ENCODE results near the gene DPM2. TPM values are rescaled to one million over a fixed set of nuclear protein-coding genes. Genes with fewer than 3 reads are reported as not detected.

Gene DPM2
- polyA plus RNA-seq, 6 donors from 2014 or later = 46.3 to 78.7 (median 54.2) TPM

- H3K27ac Mint-ChIP-seq = peak overlapping the region in 5 of 6 donors; percentile 33 to 90 (median 87)
- H3K4me1 Mint-ChIP-seq = peaks cover 21 to 49% (median 37%) of the 10 kb centered on the region in 3 donors
- H3K4me3 Mint-ChIP-seq = peak overlapping the region; percentile 82 to 93 (median 85)
- no peaks in the 10 kb centered on the region for H3K27me3 Mint-ChIP-seq
- H3K9me3 Mint-ChIP-seq = peaks cover 0 to 7% (median 6%) of the 10 kb centered on the region in 7 donors
- peak in 1 of 2 donors; percentile 8 for ATAC-seq (ENCODE audit: low read depth in 2 of 2)
- DNase-seq = no peak
- H3K36me3 Mint-ChIP-seq = peaks cover 20 to 25% of the 10 kb centered on the region in 2 donors
Measured at GRCh38 chr9:127898433-127899127, 39.1 kb downstream of the DPM2 start.

GRCh38 chr9:127897193-127897692, 40.4 kb downstream of the DPM2 start:
- H3K36me3 Mint-ChIP-seq = peaks cover 32 to 35% of the 10 kb centered on the region in 2 donors
- ATAC-seq (ENCODE audit: low read depth in 2 of 2) = peak; percentile 14 to 17

GRCh38 chr9:127896395-127897192, 41.1 kb downstream of the DPM2 start:
- Mint-ChIP-seq H3K4me1 (peaks cover 18 to 34% (median 27%) of the 10 kb centered on the region in 3 donors), H3K27ac (peak overlapping the region in 2 of 6 donors; percentile 53 to 58), H3K27me3 (no peaks in the 10 kb centered on the region), H3K36me3 (peaks cover 33 to 37% of the 10 kb centered on the region in 2 donors), H3K4me3 (peak overlapping the region in 3 of 8 donors; percentile 3 to 82 (median 25)), H3K9me3 (peaks cover 0 to 19% (median 8%) of the 10 kb centered on the region in 7 donors)
- DNase-seq = no peak
- no peak for ATAC-seq (ENCODE audit: low read depth in 2 of 2)

More at GRCh38 chr9:127897193-127897692, 40.4 kb downstream of the DPM2 start:
- Mint-ChIP-seq H3K27ac (peak overlapping the region in 3 of 6 donors; percentile 19 to 87 (median 21)), H3K9me3 (peaks cover 0 to 19% (median 8%) of the 10 kb centered on the region in 7 donors), H3K4me3 (peak overlapping the region in 7 of 8 donors; percentile 41 to 90 (median 82)), H3K4me1 (peaks cover 17 to 41% (median 29%) of the 10 kb centered on the region in 3 donors), H3K27me3 (no peaks in the 10 kb centered on the region)
- DNase-seq = peak; percentile 16

GRCh38 chr9:127895811-127896210, 41.8 kb downstream of the DPM2 start:
- Mint-ChIP-seq H3K9me3 (peaks cover 0 to 19% (median 8%) of the 10 kb centered on the region in 7 donors), H3K4me1 (peaks cover 17 to 32% (median 26%) of the 10 kb centered on the region in 3 donors), H3K27me3 (no peaks in the 10 kb centered on the region), H3K27ac (no peak overlapping the region), H3K4me3 (peak overlapping the region in 4 of 8 donors; percentile 25 to 69 (median 43)), H3K36me3 (peaks cover 33 to 43% of the 10 kb centered on the region in 2 donors)
- DNase-seq (no peak), ATAC-seq (ENCODE audit: low read depth in 2 of 2) (no peak)

GRCh38 chr9:127893392-127893791, 44.3 kb downstream of the DPM2 start:
- no peak for DNase-seq
- Mint-ChIP-seq H3K4me3 (no peak overlapping the region), H3K27ac (peak overlapping the region in 2 of 6 donors; percentile 33 to 41), H3K36me3 (peaks cover 33 to 43% of the 10 kb centered on the region in 2 donors), H3K4me1 (peaks cover 12 to 22% (median 19%) of the 10 kb centered on the region in 3 donors), H3K9me3 (peaks cover 0 to 19% (median 8%) of the 10 kb centered on the region in 7 donors), H3K27me3 (no peaks in the 10 kb centered on the region)
- ATAC-seq (ENCODE audit: low read depth in 2 of 2) = no peak

GRCh38 chr9:127892831-127893230, 44.8 kb downstream of the DPM2 start:
- Mint-ChIP-seq H3K4me1 (peaks cover 12 to 19% (median 16%) of the 10 kb centered on the region in 3 donors), H3K27ac (peak overlapping the region in 2 of 6 donors; percentile 5 to 26), H3K36me3 (peaks cover 35 to 43% of the 10 kb centered on the region in 2 donors), H3K9me3 (peaks cover 0 to 19% (median 8%) of the 10 kb centered on the region in 7 donors), H3K27me3 (no peaks in the 10 kb centered on the region), H3K4me3 (no peak overlapping the region)
- DNase-seq = no peak
- no peak for ATAC-seq (ENCODE audit: low read depth in 2 of 2)

- no peak overlapping the region for H3K27ac Mint-ChIP-seq
- H3K9me3 Mint-ChIP-seq = peaks cover 0 to 18% (median 7%) of the 10 kb centered on the region in 7 donors
- peaks cover 7 to 14% (median 11%) of the 10 kb centered on the region in 3 donors for H3K4me1 Mint-ChIP-seq
- peak overlapping the region in 1 of 8 donors; percentile 15 for H3K4me3 Mint-ChIP-seq
- no peaks in the 10 kb centered on the region for H3K27me3 Mint-ChIP-seq
- ATAC-seq (ENCODE audit: low read depth in 2 of 2) (no peak), DNase-seq (no peak)
- H3K36me3 Mint-ChIP-seq = peaks cover 32 to 34% of the 10 kb centered on the region in 2 donors
Measured at GRCh38 chr9:127890053-127890452, 47.6 kb downstream of the DPM2 start.

- Mint-ChIP-seq H3K4me3 (no peak overlapping the region), H3K36me3 (peaks cover 10 to 14% of the 10 kb centered on the region in 2 donors), H3K27me3 (no peaks in the 10 kb centered on the region), H3K27ac (no peak overlapping the region), H3K9me3 (peaks cover 0 to 4% (median 0%) of the 10 kb centered on the region in 7 donors), H3K4me1 (peaks cover 16 to 27% (median 26%) of the 10 kb centered on the region in 3 donors)
- ATAC-seq (ENCODE audit: low read depth in 2 of 2) (peak; percentile 60 to 77), DNase-seq (no peak)
Measured at GRCh38 chr9:127887792-127888191, 49.9 kb downstream of the DPM2 start.

GRCh38 chr9:127886401-127886972, 51.2 kb downstream of the DPM2 start:
- Mint-ChIP-seq H3K27me3 (no peaks in the 10 kb centered on the region), H3K9me3 (no peaks in the 10 kb centered on the region), H3K27ac (no peak overlapping the region), H3K4me1 (peaks cover 21 to 32% (median 30%) of the 10 kb centered on the region in 3 donors), H3K4me3 (no peak overlapping the region), H3K36me3 (peaks cover 5 to 8% of the 10 kb centered on the region in 2 donors)
- ATAC-seq (ENCODE audit: low read depth in 2 of 2) = no peak
- DNase-seq = no peak

GRCh38 chr9:127885508-127886281, 52.0 kb downstream of the DPM2 start:
- H3K27ac Mint-ChIP-seq = peak overlapping the region in 2 of 6 donors; percentile 44 to 83
- H3K9me3 Mint-ChIP-seq = no peaks in the 10 kb centered on the region
- H3K4me3 Mint-ChIP-seq = no peak overlapping the region
- ATAC-seq (ENCODE audit: low read depth in 2 of 2) (no peak), DNase-seq (no peak)
- H3K27me3 Mint-ChIP-seq = no peaks in the 10 kb centered on the region
- peaks cover 0 to 8% of the 10 kb centered on the region in 2 donors for H3K36me3 Mint-ChIP-seq
- peaks cover 22 to 28% (median 27%) of the 10 kb centered on the region in 3 donors for H3K4me1 Mint-ChIP-seq

Data from naive B cell (primary cell).